ENCODE data around the gene MAPK8IP3. TPM values are rescaled to one million over a fixed set of nuclear protein-coding genes. Genes with fewer than 3 reads are reported as not detected.

MAPK8IP3 gene
- total and polyA plus RNA-seq, 2 donors from 2014 or later, result 10.6 to 67.7 TPM

- Histone ChIP-seq H3K4me1 (ENCODE audit: control insufficient read depth in 2 of 3, insufficient read depth in 2 of 3, low read depth in 1 of 3, low read length in 3 of 3) (peaks cover 0 to 4% (median 0%) of the 10 kb centered on the region in 3 donors), H3K9me3 (ENCODE audit: control insufficient read depth in 2 of 3, insufficient read depth in 1 of 3, low read length in 3 of 3) (no peaks in the 10 kb centered on the region), H3K27ac (ENCODE audit: low read depth in 2 of 2, low read length in 2 of 2) (peak within 1 kb of the TSS in 1 of 2 donors; percentile 57), H3K36me3 (ENCODE audit: control insufficient read depth in 2 of 3, insufficient read depth in 3 of 3, low read length in 3 of 3) (peaks cover 2 to 19% (median 12%) of the 10 kb centered on the region in 3 donors), H3K27me3 (ENCODE audit: control insufficient read depth, insufficient read depth, low read length) (no peaks in the 10 kb centered on the region), H3K9ac (ENCODE audit: low read length in 3 of 3) (peak within 1 kb of the TSS; percentile 15 to 90 (median 54)), H3K4me3 (ENCODE audit: low read length in 3 of 3) (peak within 1 kb of the TSS; percentile 61 to 76 (median 70))
- TF ChIP-seq CTCF (IDR thresholded peaks at IDR 0.05; ENCODE audit: borderline replicate concordance, extremely low read depth, insufficient read depth), result peak; percentile 0
- intact Hi-C loops (cut with DNase I), result no loop called here
- FAIRE-seq, result no peak
- peak; percentile 96 to 99 (median 98) for DNase-seq
Observed at GRCh38 chr16:1677942-1678499, 28.0 kb upstream of the MAPK8IP3 start, which contains the start of gene JPT2. Gene JPT2 (plus strand): TSS chr16:1678279. CDS start chr16:1678313, 34 bp downstream.

GRCh38 chr16:1678500-1679098 lies 27.4 kb upstream of the MAPK8IP3 start:
- Histone ChIP-seq H3K4me1 (ENCODE audit: control insufficient read depth in 2 of 3, insufficient read depth in 2 of 3, low read depth in 1 of 3, low read length in 3 of 3) (peaks cover 0 to 4% (median 0%) of the 10 kb centered on the region in 3 donors), H3K9me3 (ENCODE audit: control insufficient read depth in 2 of 3, insufficient read depth in 1 of 3, low read length in 3 of 3) (no peaks in the 10 kb centered on the region), H3K9ac (ENCODE audit: low read length in 3 of 3) (peak overlapping the region; percentile 15 to 90 (median 54)), H3K27me3 (ENCODE audit: control insufficient read depth, insufficient read depth, low read length) (no peaks in the 10 kb centered on the region), H3K27ac (ENCODE audit: low read depth in 2 of 2, low read length in 2 of 2) (peak overlapping the region in 1 of 2 donors; percentile 57), H3K36me3 (ENCODE audit: control insufficient read depth in 2 of 3, insufficient read depth in 3 of 3, low read length in 3 of 3) (peaks cover 2 to 14% (median 12%) of the 10 kb centered on the region in 3 donors), H3K4me3 (ENCODE audit: low read length in 3 of 3) (peak overlapping the region; percentile 61 to 76 (median 70))
- no peak for FAIRE-seq
- peak; percentile 7 for TF ChIP-seq CTCF (IDR thresholded peaks at IDR 0.05; ENCODE audit: borderline replicate concordance, extremely low read depth, insufficient read depth)
- intact Hi-C loops (cut with DNase I), result no loop called here
- DNase-seq, result peak in 4 of 5 donors; percentile 36 to 86 (median 44)

- no peak overlapping the region for H3K9ac ChIP-seq (ENCODE audit: low read length in 3 of 3)
- FAIRE-seq, result no peak
- TF ChIP-seq CTCF (IDR thresholded peaks at IDR 0.05; ENCODE audit: borderline replicate concordance, extremely low read depth, insufficient read depth), result no peak
- no peak overlapping the region for H3K27ac ChIP-seq (ENCODE audit: low read depth in 2 of 2, low read length in 2 of 2)
- H3K36me3 ChIP-seq (ENCODE audit: control insufficient read depth in 2 of 3, insufficient read depth in 3 of 3, low read length in 3 of 3), result peaks cover 0 to 4% (median 2%) of the 10 kb centered on the region in 3 donors
- H3K9me3 ChIP-seq (ENCODE audit: control insufficient read depth in 2 of 3, insufficient read depth in 1 of 3, low read length in 3 of 3), result no peaks in the 10 kb centered on the region
- peak in 1 of 5 donors; percentile 61 for DNase-seq
- H3K27me3 ChIP-seq (ENCODE audit: control insufficient read depth, insufficient read depth, low read length), result no peaks in the 10 kb centered on the region
- H3K4me3 ChIP-seq (ENCODE audit: low read length in 3 of 3), result no peak overlapping the region
- H3K4me1 ChIP-seq (ENCODE audit: control insufficient read depth in 2 of 3, insufficient read depth in 2 of 3, low read depth in 1 of 3, low read length in 3 of 3), result peaks cover 0 to 4% (median 0%) of the 10 kb centered on the region in 3 donors
- intact Hi-C loops (cut with DNase I), result no loop called here
Observed at GRCh38 chr16:1680361-1680760, 25.6 kb upstream of the MAPK8IP3 start.

All from kidney (tissue), 14 donors.